Measurements from ENCODE around the gene AMOTL2.

The AMOTL2 gene

DNA sequence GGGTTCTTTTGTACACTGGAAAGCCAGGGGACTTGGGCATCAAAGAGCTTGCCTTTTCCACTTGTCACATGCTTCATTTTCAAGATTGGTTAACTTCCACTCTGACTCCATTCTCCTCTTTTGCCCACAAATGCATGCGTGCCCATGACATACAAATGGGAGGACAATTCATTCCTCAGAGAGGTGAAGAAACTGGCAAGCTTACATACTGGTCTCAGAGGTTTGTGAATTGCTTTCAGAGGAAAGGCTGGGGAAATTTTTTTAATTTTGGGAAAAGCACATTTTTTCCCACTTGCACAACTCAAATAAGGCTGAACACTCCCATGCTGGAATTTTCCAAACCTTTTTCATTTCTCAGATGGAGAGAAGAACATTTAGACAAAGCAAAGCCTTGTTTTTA, 20.9 kb upstream of the AMOTL2 start:
- Histone ChIP-seq H3K79me2 (ENCODE audit: insufficient read depth, low read length) (no peaks in the 10 kb centered on the region), H4K20me1 (ENCODE audit: insufficient read depth, low read length) (no peaks in the 10 kb centered on the region), H2AFZ (ENCODE audit: low read depth, low read length) (no peak overlapping the region), H3K36me3 (ENCODE audit: insufficient read depth, low read length) (no peaks in the 10 kb centered on the region), H3K27ac (ENCODE audit: low read length) (no peak overlapping the region), H3K9me3 (ENCODE audit: insufficient read depth, low read length, severe bottlenecking) (no peaks in the 10 kb centered on the region), H3K9ac (ENCODE audit: low read depth, low read length) (no peak overlapping the region), H3K4me3 (ENCODE audit: low read depth in 1 of 2, low read length in 2 of 2) (no peak overlapping the region), H3K4me2 (ENCODE audit: insufficient read depth, low read length) (no peak overlapping the region), H3K4me1 (ENCODE audit: insufficient read depth, low read length) (no peaks in the 10 kb centered on the region), H3K27me3 (ENCODE audit: insufficient read depth, low read length, poor library complexity) (peaks cover 26% of the 10 kb centered on the region)
- ATAC-seq (ENCODE audit: insufficient read depth, low read depth) (no peak), DNase-seq (no peak)
- TF ChIP-seq, protein P1, sequence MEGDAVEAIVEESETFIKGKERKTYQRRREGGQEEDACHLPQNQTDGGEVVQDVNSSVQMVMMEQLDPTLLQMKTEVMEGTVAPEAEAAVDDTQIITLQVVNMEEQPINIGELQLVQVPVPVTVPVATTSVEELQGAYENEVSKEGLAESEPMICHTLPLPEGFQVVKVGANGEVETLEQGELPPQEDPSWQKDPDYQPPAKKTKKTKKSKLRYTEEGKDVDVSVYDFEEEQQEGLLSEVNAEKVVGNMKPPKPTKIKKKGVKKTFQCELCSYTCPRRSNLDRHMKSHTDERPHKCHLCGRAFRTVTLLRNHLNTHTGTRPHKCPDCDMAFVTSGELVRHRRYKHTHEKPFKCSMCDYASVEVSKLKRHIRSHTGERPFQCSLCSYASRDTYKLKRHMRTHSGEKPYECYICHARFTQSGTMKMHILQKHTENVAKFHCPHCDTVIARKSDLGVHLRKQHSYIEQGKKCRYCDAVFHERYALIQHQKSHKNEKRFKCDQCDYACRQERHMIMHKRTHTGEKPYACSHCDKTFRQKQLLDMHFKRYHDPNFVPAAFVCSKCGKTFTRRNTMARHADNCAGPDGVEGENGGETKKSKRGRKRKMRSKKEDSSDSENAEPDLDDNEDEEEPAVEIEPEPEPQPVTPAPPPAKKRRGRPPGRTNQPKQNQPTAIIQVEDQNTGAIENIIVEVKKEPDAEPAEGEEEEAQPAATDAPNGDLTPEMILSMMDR (IDR thresholded peaks at IDR 0.05; ENCODE audit: borderline replicate concordance, extremely low read depth, low read length, poor library complexity, severe bottlenecking), result no peak
- TF ChIP-seq EZH2 (IDR thresholded peaks at IDR 0.05; ENCODE audit: borderline replicate concordance, low read depth, low read length, severe bottlenecking), result no peak

- TF ChIP-seq, protein P1 (IDR thresholded peaks at IDR 0.05; ENCODE audit: borderline replicate concordance, extremely low read depth, low read length, poor library complexity, severe bottlenecking), result no peak
- TF ChIP-seq EZH2 (IDR thresholded peaks at IDR 0.05; ENCODE audit: borderline replicate concordance, low read depth, low read length, severe bottlenecking), result no peak
- Histone ChIP-seq H4K20me1 (ENCODE audit: insufficient read depth, low read length) (no peaks in the 10 kb centered on the region), H3K36me3 (ENCODE audit: insufficient read depth, low read length) (no peaks in the 10 kb centered on the region), H3K4me1 (ENCODE audit: insufficient read depth, low read length) (no peaks in the 10 kb centered on the region), H3K9me3 (ENCODE audit: insufficient read depth, low read length, severe bottlenecking) (no peaks in the 10 kb centered on the region), H3K27me3 (ENCODE audit: insufficient read depth, low read length, poor library complexity) (peaks cover 28% of the 10 kb centered on the region), H3K4me3 (ENCODE audit: low read depth in 1 of 2, low read length in 2 of 2) (no peak overlapping the region), H2AFZ (ENCODE audit: low read depth, low read length) (no peak overlapping the region), H3K79me2 (ENCODE audit: insufficient read depth, low read length) (no peaks in the 10 kb centered on the region), H3K9ac (ENCODE audit: low read depth, low read length) (no peak overlapping the region), H3K27ac (ENCODE audit: low read length) (no peak overlapping the region), H3K4me2 (ENCODE audit: insufficient read depth, low read length) (no peak overlapping the region)
- ATAC-seq (ENCODE audit: insufficient read depth, low read depth), result no peak
- DNase-seq, result no peak
These were observed 20.1 kb upstream of the AMOTL2 start for GRCh38 chr3:134394380-134394779.

DNA sequence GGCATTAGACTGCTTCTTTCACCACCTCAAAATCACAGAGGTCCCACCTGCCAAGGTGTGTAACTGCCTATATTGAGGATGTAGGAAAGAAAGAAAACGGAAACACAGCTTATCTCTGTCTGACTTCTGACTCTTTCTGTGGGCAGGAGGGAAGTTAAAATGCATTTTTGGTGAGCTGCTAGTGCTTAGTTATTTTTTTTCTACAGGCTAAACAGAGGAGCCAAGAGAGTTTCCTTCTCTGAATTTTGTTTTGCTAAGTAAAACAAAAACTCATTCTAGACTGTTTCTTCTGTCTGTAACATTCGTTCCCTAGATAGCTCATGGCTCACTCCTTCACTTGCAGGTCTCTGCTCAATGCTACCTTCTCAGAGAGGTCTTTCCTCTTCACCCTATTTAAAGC, 18.8 kb upstream of the AMOTL2 start:
- H3K9me3 ChIP-seq (ENCODE audit: insufficient read depth, low read length, severe bottlenecking), result no peaks in the 10 kb centered on the region
- no peak for ATAC-seq (ENCODE audit: insufficient read depth, low read depth)
- TF ChIP-seq, protein P1 (IDR thresholded peaks at IDR 0.05; ENCODE audit: borderline replicate concordance, extremely low read depth, low read length, poor library complexity, severe bottlenecking), result no peak
- no peak for TF ChIP-seq EZH2 (IDR thresholded peaks at IDR 0.05; ENCODE audit: borderline replicate concordance, low read depth, low read length, severe bottlenecking)
- H3K36me3 ChIP-seq (ENCODE audit: insufficient read depth, low read length), result no peaks in the 10 kb centered on the region
- H3K79me2 ChIP-seq (ENCODE audit: insufficient read depth, low read length), result no peaks in the 10 kb centered on the region
- no peak overlapping the region for H3K4me3 ChIP-seq (ENCODE audit: low read depth in 1 of 2, low read length in 2 of 2)
- H3K9ac ChIP-seq (ENCODE audit: low read depth, low read length), result no peak overlapping the region
- H3K4me2 ChIP-seq (ENCODE audit: insufficient read depth, low read length), result no peak overlapping the region
- H3K27me3 ChIP-seq (ENCODE audit: insufficient read depth, low read length, poor library complexity), result peaks cover 27% of the 10 kb centered on the region
- no peak for DNase-seq
- no peaks in the 10 kb centered on the region for H3K4me1 ChIP-seq (ENCODE audit: insufficient read depth, low read length)
- no peak overlapping the region for H3K27ac ChIP-seq (ENCODE audit: low read length)
- H4K20me1 ChIP-seq (ENCODE audit: insufficient read depth, low read length), result no peaks in the 10 kb centered on the region
- H2AFZ ChIP-seq (ENCODE audit: low read depth, low read length), result no peak overlapping the region
